ENCODE results near the gene ERC1.
A peak's percentile ranks its signal among the peaks of the same experiment; 100 is the strongest.

Gene ERC1

DNA sequence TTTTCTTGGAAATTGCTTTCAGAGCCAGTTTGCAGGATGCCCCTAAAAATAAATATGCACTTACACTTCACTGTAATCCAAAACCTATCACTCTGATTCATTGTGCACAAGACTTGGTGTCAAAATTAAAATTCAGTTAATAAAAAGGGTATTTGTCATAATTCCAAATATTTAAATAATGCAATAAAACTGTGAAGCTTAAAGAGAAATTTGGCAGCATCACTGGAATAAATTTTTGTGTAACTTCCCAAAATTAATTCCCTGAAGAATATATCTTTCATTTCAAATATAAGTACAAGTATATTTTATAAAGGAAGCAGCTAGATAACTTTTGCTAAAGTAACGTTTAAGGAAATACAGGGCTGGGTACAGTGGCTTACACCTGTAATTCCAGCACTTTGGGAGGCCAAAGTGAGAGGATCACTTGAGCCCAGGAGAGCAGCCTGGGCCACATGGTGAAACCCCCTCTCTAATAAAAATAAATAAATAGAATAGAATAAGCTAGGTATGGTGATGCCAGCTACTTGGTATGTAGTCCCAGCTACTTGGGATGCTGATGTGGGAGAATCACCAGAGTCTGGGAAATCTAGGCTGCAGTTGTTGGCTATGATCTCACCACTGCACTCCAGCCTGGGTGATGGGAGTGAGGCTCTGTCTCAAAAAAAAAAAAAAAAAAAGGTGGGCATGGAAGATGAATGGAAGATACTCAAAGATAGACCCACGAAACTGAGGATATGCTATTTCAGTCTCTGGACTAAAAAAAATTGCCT, 369.6 kb downstream of the ERC1 start:
- TF ChIP-seq, protein P1, sequence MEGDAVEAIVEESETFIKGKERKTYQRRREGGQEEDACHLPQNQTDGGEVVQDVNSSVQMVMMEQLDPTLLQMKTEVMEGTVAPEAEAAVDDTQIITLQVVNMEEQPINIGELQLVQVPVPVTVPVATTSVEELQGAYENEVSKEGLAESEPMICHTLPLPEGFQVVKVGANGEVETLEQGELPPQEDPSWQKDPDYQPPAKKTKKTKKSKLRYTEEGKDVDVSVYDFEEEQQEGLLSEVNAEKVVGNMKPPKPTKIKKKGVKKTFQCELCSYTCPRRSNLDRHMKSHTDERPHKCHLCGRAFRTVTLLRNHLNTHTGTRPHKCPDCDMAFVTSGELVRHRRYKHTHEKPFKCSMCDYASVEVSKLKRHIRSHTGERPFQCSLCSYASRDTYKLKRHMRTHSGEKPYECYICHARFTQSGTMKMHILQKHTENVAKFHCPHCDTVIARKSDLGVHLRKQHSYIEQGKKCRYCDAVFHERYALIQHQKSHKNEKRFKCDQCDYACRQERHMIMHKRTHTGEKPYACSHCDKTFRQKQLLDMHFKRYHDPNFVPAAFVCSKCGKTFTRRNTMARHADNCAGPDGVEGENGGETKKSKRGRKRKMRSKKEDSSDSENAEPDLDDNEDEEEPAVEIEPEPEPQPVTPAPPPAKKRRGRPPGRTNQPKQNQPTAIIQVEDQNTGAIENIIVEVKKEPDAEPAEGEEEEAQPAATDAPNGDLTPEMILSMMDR (IDR thresholded peaks at IDR 0.05; ENCODE audit: low read depth, low read length) = no peak
- peak in 1 of 2 donors; percentile 67 for DNase-seq (ENCODE audit: low read depth in 2 of 2)
- H3K4me3 ChIP-seq (replicated peaks in 1 of 2; ENCODE audit: low read depth in 2 of 2, low read length in 2 of 2) = no peak overlapping the region

- no peak for DNase-seq (ENCODE audit: low read depth in 2 of 2)
- TF ChIP-seq, protein P1 (IDR thresholded peaks at IDR 0.05; ENCODE audit: low read depth, low read length) = no peak
- H3K4me3 ChIP-seq (replicated peaks in 1 of 2; ENCODE audit: low read depth in 2 of 2, low read length in 2 of 2) = no peak overlapping the region
Measured at GRCh38 chr12:1362143-1362662, 371.2 kb downstream of the ERC1 start.

- TF ChIP-seq, protein P1 (IDR thresholded peaks at IDR 0.05; ENCODE audit: low read depth, low read length) = no peak
- no peak for DNase-seq (ENCODE audit: low read depth in 2 of 2)
Measured at GRCh38 chr12:1365703-1366102, 374.7 kb downstream of the ERC1 start.

GRCh38 chr12:1367331-1368291, 376.6 kb downstream of the ERC1 start:
- no peak overlapping the region for H3K4me3 ChIP-seq (replicated peaks in 1 of 2; ENCODE audit: low read depth in 2 of 2, low read length in 2 of 2)
- DNase-seq (ENCODE audit: low read depth in 2 of 2) = peak in 1 of 2 donors; percentile 58
- TF ChIP-seq, protein P1 (IDR thresholded peaks at IDR 0.05; ENCODE audit: low read depth, low read length) = no peak

More at GRCh38 chr12:1365703-1366102, 374.7 kb downstream of the ERC1 start:
- H3K4me3 ChIP-seq (replicated peaks in 1 of 2; ENCODE audit: low read depth in 2 of 2, low read length in 2 of 2) = no peak overlapping the region

DNA sequence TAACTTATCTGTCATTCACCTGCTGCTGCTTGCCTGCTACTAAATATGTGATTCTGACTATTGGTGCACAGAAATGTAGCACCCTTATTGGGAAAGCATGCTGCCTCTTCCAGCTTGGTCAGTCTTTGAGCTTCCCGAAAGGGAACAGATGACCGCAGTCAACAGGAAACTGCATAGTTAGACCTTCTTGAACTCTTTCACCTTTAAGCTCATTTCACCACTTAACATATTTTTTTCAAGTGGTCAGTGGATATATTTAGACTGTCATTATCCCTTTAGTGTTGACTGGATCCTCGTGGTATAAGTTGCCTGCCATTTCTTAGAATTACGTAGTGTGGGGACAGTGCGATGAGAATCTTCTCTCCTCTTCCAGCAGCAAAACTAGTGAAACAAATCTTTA, 378.4 kb downstream of the ERC1 start:
- DNase-seq (ENCODE audit: low read depth in 2 of 2) = peak in 1 of 2 donors; percentile 5
- TF ChIP-seq, protein P1 (IDR thresholded peaks at IDR 0.05; ENCODE audit: low read depth, low read length) = no peak
- no peak overlapping the region for H3K4me3 ChIP-seq (replicated peaks in 1 of 2; ENCODE audit: low read depth in 2 of 2, low read length in 2 of 2)

DNA sequence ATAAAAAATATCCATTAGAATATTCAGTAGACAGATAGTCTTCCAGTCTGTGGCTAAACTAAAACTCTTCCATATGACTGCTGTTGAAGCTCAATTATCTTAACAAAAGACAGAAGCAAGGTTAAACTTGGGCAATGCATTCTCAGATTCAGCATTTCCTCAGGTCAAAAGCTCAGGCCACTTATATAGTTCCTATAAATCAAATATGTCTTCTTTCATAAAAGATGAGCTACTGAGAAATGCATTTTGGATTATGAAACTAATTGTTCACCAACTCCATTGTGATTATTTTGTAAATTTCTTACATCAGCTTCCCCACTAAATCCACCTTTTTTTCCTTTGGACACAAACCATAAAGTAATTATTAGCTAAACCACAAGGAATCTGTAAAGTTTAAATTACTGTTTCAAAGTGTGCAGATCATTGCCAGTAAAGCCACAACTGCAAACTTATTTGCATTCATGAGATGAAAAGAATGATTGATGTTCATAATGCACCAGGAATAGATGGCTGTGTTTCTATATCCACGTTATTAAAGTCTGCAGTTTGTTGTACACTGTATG, 379.0 kb downstream of the ERC1 start:
- H3K4me3 ChIP-seq (replicated peaks in 1 of 2; ENCODE audit: low read depth in 2 of 2, low read length in 2 of 2) = no peak overlapping the region
- no peak for DNase-seq (ENCODE audit: low read depth in 2 of 2)
- TF ChIP-seq, protein P1 (IDR thresholded peaks at IDR 0.05; ENCODE audit: low read depth, low read length) = no peak

Measured in cardiac fibroblast (primary cell).